ENCODE measurements around the gene KCTD3.

Gene KCTD3

GRCh38 chr1:215566556-215567490, at the start of gene KCTD3:
KCTD3 (plus strand) TSS chr1:215567304; CDS start chr1:215567686, 382 bp downstream.
- DNase-seq (ENCODE audit: low spot score), result peak; percentile 83

- DNase-seq (ENCODE audit: low spot score), result no peak
Observed at GRCh38 chr1:215517441-215517891, 49.6 kb upstream of the KCTD3 start.

DNA sequence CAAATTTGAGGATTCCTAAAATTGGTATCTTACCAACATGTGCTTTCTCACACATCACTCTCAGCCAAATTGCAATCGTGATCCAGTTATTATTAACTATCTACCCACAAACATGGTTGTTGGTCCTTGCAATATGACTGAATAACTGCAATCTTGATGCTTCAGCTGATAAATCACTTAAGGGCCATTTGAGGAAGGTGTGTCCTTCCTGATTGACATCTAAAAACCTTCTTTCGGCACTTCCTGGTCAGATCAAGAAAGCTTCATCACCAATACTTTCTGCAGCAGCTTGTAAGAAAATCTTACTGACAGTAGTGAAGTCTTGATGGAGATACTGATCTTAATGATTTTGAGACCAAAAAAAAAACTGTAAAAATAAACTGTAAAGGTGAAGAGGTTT, 48.5 kb upstream of the KCTD3 start:
- no peak for DNase-seq (ENCODE audit: low spot score)

DNA sequence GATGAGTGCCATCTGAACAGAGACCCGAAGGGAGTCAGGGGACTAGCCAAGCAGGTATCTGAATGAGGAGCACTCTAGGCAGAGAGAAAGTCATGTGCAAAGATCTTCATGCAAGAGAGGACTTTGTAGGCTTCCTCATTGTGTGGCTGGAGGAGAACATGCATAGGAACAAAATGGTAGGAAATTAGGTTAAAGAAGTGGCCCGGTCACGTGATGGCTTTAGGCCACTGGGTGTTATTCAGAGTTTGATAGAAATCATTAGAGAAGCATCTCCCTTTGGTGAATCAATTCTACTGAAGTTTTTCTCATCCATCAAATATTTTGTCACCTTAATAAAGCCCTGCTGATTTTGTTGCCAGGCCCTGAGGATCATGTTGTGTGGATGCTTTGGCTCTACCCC, 45.8 kb upstream of the KCTD3 start:
- DNase-seq (ENCODE audit: low spot score), result no peak

DNA sequence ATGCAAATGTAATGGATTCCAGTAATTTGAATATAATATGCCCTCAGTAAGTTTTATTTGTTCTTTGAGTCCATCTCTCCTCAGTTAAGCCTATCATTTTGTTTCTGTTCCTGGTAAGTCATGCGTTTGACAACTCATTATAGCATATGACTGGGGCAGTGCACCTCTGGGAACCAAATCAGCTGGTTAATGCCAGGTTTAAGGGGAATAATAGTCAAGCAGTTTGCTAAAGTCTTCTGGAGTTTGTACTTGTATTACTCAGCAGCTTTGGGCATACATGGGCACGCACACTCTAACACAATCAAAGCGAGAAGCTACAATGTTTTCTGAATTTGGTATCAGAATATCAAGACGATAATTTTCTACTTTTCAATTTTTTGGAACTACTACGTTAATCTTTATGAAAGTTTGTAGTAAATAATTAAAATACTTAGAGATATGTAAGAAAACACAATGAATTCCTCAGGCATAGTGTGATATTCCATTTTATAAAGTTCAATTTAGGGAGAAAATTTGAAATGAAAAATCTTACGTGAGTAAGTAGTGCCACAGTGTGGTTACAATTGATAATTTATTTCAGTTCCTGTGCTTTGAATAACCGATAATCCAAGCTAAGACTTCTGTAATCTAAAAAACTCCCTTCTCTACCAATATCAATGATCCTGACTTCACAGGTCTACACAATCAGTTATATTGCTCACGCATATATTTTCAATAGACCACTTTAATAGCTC, 43.8 kb upstream of the KCTD3 start:
- DNase-seq (ENCODE audit: low spot score), result no peak

- DNase-seq (ENCODE audit: low spot score), result no peak
Observed at GRCh38 chr1:215523906-215524305, 43.2 kb upstream of the KCTD3 start.

- peak; percentile 59 for DNase-seq (ENCODE audit: low spot score)
Observed at GRCh38 chr1:215526147-215526845, 40.8 kb upstream of the KCTD3 start.

GRCh38 chr1:215526846-215527151, 40.3 kb upstream of the KCTD3 start:
- no peak for DNase-seq (ENCODE audit: low spot score)

GRCh38 chr1:215529111-215529510, 38.0 kb upstream of the KCTD3 start:
- no peak for DNase-seq (ENCODE audit: low spot score)

- DNase-seq (ENCODE audit: low spot score), result no peak
Observed at GRCh38 chr1:215529571-215529970, 37.5 kb upstream of the KCTD3 start.

DNA sequence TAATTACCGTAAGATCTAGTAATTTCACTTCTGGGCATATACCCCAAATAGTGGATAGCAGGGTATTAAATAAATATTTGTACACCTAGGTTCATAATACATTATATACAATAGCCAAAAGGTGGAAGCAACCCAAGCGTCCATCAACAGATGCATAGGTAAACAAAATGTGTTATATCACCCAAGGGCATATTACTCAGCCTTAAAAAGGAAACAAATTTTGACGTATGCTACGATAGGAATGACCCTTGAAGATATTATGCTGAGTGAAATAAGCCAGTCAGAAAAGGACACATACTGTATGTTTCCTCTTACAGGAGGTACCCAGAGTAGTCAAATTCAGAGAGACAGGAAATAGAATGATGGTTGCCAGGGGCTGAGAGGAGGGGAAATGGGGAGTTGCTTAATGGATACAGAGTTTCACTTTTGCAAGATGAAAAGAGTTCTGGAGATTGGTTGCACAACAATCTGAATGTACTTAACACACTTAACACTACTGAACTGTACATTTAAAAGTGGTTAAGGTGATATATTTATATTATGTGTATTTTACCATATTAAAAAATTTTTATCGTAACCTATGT, 36.6 kb upstream of the KCTD3 start:
- no peak for DNase-seq (ENCODE audit: low spot score)

GRCh38 chr1:215539803-215540570, 27.1 kb upstream of the KCTD3 start:
- no peak for DNase-seq (ENCODE audit: low spot score)

GRCh38 chr1:215542301-215542700, 24.8 kb upstream of the KCTD3 start:
- DNase-seq (ENCODE audit: low spot score), result no peak

GRCh38 chr1:215543191-215543606, 23.9 kb upstream of the KCTD3 start:
- DNase-seq (ENCODE audit: low spot score), result no peak

DNA sequence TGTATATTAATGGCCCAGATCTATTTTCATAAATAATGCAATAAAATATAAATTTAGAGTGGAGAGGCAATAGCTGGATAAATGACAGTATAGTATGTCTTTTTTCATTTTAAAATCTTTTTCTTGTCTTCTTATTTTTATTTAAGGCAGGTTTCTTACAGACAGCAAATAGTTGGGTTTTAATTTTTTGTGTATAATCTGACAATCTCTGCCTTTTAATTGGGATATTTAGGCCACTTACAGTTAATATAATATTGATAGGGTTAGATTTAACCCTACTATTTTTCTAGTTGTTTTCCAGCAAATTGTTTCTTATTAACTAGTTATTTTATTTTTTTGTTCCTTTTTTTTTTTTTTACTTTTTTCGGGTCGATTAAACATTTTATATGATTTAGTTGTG, 23.3 kb upstream of the KCTD3 start:
- DNase-seq (ENCODE audit: low spot score), result no peak

GRCh38 chr1:215544566-215544965, 22.5 kb upstream of the KCTD3 start:
- DNase-seq (ENCODE audit: low spot score), result no peak

- DNase-seq (ENCODE audit: low spot score), result no peak
Observed at GRCh38 chr1:215545096-215545495, 22.0 kb upstream of the KCTD3 start.

GRCh38 chr1:215547011-215547410, 20.1 kb upstream of the KCTD3 start:
- no peak for DNase-seq (ENCODE audit: low spot score)

- no peak for DNase-seq (ENCODE audit: low spot score)
Observed at GRCh38 chr1:215551806-215552205, 15.3 kb upstream of the KCTD3 start.

- DNase-seq (ENCODE audit: low spot score), result no peak
Observed at GRCh38 chr1:215554865-215555264, 12.2 kb upstream of the KCTD3 start.

- DNase-seq (ENCODE audit: low spot score), result no peak
Observed at GRCh38 chr1:215555531-215555930, 11.6 kb upstream of the KCTD3 start.

GRCh38 chr1:215556996-215557395, 10.1 kb upstream of the KCTD3 start:
- no peak for DNase-seq (ENCODE audit: low spot score)
